Skeletal muscle tissue (tissue), 4 donors: ENCODE measurements around the gene FER. TPM values are rescaled to one million over a fixed set of nuclear protein-coding genes. Genes with fewer than 3 reads are reported as not detected.
"Not testable (repeated sequence)": the region's sequence is repeated elsewhere in the genome, so short reads cannot be mapped to it uniquely, and the experiment has no call there.

Source experiments
- H3K27ac ChIP-seq: one replicate; pipeline ENCODE4 v1.7.0; 2013; ENCODE audit warnings: mild to moderate bottlenecking, low read depth, low read length, inconsistent platforms
- H3K27me3 ChIP-seq, 3 donors: one replicate each; pipeline ENCODE4 v1.7.0; 2013; ENCODE audit warnings: low read length in 3 of 3; ENCODE audit not compliant: control insufficient read depth in 3 of 3, insufficient read depth in 3 of 3
- H3K36me3 ChIP-seq, 3 donors: one replicate each; pipeline ENCODE4 v1.7.0; 2013; ENCODE audit warnings: low read length in 3 of 3; ENCODE audit not compliant: control insufficient read depth in 3 of 3, insufficient read depth in 3 of 3
- H3K4me1 ChIP-seq, 3 donors: one replicate each; pipeline ENCODE4 v1.7.0; 2013; ENCODE audit warnings: low read length in 3 of 3, mild to moderate bottlenecking in 3 of 3; ENCODE audit not compliant: control insufficient read depth in 3 of 3, insufficient read depth in 3 of 3
- H3K4me3 ChIP-seq, 3 donors: one replicate each; pipeline ENCODE4 v1.7.0; 2013; ENCODE audit warnings: low read length in 3 of 3
- H3K9ac ChIP-seq, 3 donors: one replicate each; pipeline ENCODE4 v1.7.0; 2013; ENCODE audit warnings: low read length in 3 of 3, mild to moderate bottlenecking in 3 of 3, moderate library complexity in 2 of 3, low read depth in 1 of 3
- H3K9me3 ChIP-seq, 3 donors: one replicate each; pipeline ENCODE4 v1.7.0; 2013; ENCODE audit warnings: low read length in 3 of 3; ENCODE audit not compliant: control insufficient read depth in 3 of 3
- total RNA-seq: library from RNA; depleted of rRNA; stranded (reverse); fragments of >200 nt; gene quantifications from one replicate; pipeline ENCODE4 v1.2.3, GENCODE V29; 2014
- donor health status: Osteomylitis.

Gene FER
- total RNA-seq, 1 donor from 2014 or later = 19.8 TPM

GRCh38 chr5:108763222-108763916 lies 15.7 kb downstream of the FER start:
- no peak overlapping the region for H3K4me3 ChIP-seq
- H3K9me3 ChIP-seq = peaks cover 0 to 2% (median 0%) of the 10 kb centered on the region in 3 donors
- H3K4me1 ChIP-seq = no peaks in the 10 kb centered on the region
- no peaks in the 10 kb centered on the region for H3K27me3 ChIP-seq
- no peaks in the 10 kb centered on the region for H3K36me3 ChIP-seq
- no peak overlapping the region for H3K27ac ChIP-seq
- no peak overlapping the region for H3K9ac ChIP-seq

GRCh38 chr5:108765647-108766046 lies 17.9 kb downstream of the FER start:
- no peaks in the 10 kb centered on the region for H3K9me3 ChIP-seq
- H3K36me3 ChIP-seq = peaks cover 0 to 2% (median 0%) of the 10 kb centered on the region in 3 donors
- H3K4me1 ChIP-seq = no peaks in the 10 kb centered on the region
- no peak overlapping the region for H3K9ac ChIP-seq
- H3K27me3 ChIP-seq = no peaks in the 10 kb centered on the region
- H3K4me3 ChIP-seq = no peak overlapping the region
- H3K27ac ChIP-seq = no peak overlapping the region

- not testable (repeated sequence) for H3K4me1 ChIP-seq, H3K27ac ChIP-seq, H3K36me3 ChIP-seq, H3K9ac ChIP-seq, H3K9me3 ChIP-seq, H3K27me3 ChIP-seq, H3K4me3 ChIP-seq
Measured at GRCh38 chr5:108766916-108767315, 19.2 kb downstream of the FER start.

- Histone ChIP-seq H3K9ac (no peak overlapping the region), H3K36me3 (peaks cover 0 to 2% (median 0%) of the 10 kb centered on the region in 3 donors), H3K4me1 (no peaks in the 10 kb centered on the region), H3K4me3 (no peak overlapping the region), H3K27me3 (no peaks in the 10 kb centered on the region), H3K27ac (no peak overlapping the region), H3K9me3 (no peaks in the 10 kb centered on the region)
Measured at GRCh38 chr5:108769352-108769751, 21.7 kb downstream of the FER start.

GRCh38 chr5:108772626-108773025 lies 24.9 kb downstream of the FER start:
- H3K27ac ChIP-seq = no peak overlapping the region
- H3K27me3 ChIP-seq = no peaks in the 10 kb centered on the region
- no peaks in the 10 kb centered on the region for H3K9me3 ChIP-seq
- no peak overlapping the region for H3K4me3 ChIP-seq
- H3K36me3 ChIP-seq = peaks cover 0 to 2% (median 0%) of the 10 kb centered on the region in 3 donors
- no peaks in the 10 kb centered on the region for H3K4me1 ChIP-seq
- H3K9ac ChIP-seq = no peak overlapping the region

GRCh38 chr5:108773330-108773729 lies 25.6 kb downstream of the FER start:
- Histone ChIP-seq H3K9me3 (no peaks in the 10 kb centered on the region), H3K4me3 (no peak overlapping the region), H3K27ac (no peak overlapping the region)

GRCh38 chr5:108774079-108774478 lies 26.4 kb downstream of the FER start:
- H3K27ac ChIP-seq, H3K4me1 ChIP-seq, H3K36me3 ChIP-seq, H3K4me3 ChIP-seq, H3K9ac ChIP-seq, H3K9me3 ChIP-seq, H3K27me3 ChIP-seq: not testable (repeated sequence)

More at GRCh38 chr5:108773330-108773729, 25.6 kb downstream of the FER start:
- Histone ChIP-seq H3K4me1 (no peaks in the 10 kb centered on the region), H3K9ac (no peak overlapping the region), H3K27me3 (no peaks in the 10 kb centered on the region), H3K36me3 (peaks cover 0 to 2% (median 0%) of the 10 kb centered on the region in 3 donors)

- H3K9ac ChIP-seq, H3K4me1 ChIP-seq, H3K27ac ChIP-seq, H3K9me3 ChIP-seq, H3K27me3 ChIP-seq, H3K36me3 ChIP-seq, H3K4me3 ChIP-seq: not testable (repeated sequence)
Measured at GRCh38 chr5:108777582-108777981, 29.9 kb downstream of the FER start.

GRCh38 chr5:108784577-108784976 lies 36.9 kb downstream of the FER start:
- not testable (repeated sequence) for H3K4me3 ChIP-seq, H3K36me3 ChIP-seq, H3K27me3 ChIP-seq, H3K9me3 ChIP-seq, H3K9ac ChIP-seq, H3K27ac ChIP-seq
- H3K4me1 ChIP-seq = peaks cover 7 to 17% (median 7%) of the 10 kb centered on the region in 3 donors

- peaks cover 0 to 10% (median 3%) of the 10 kb centered on the region in 3 donors for H3K36me3 ChIP-seq
- H3K27ac ChIP-seq = no peak overlapping the region
- no peaks in the 10 kb centered on the region for H3K9me3 ChIP-seq
- no peak overlapping the region for H3K4me3 ChIP-seq
- H3K4me1 ChIP-seq = peaks cover 7 to 17% (median 7%) of the 10 kb centered on the region in 3 donors
- H3K27me3 ChIP-seq = no peaks in the 10 kb centered on the region
- H3K9ac ChIP-seq = peak overlapping the region in 1 of 3 donors; percentile 19
Measured at GRCh38 chr5:108786806-108787483, 39.2 kb downstream of the FER start.
